GM23338 (cell line): Measurements from ENCODE around the gene PLD6. TPM values are rescaled to one million over a fixed set of nuclear protein-coding genes. Genes with fewer than 3 reads are reported as not detected.

Experiments used
- polyA plus RNA-seq: library from polyadenylated mRNA; unstranded; fragments of >200 nt; fragmentation: Nextera tagmentation; extraction: Ambion mirVana; gene quantifications from 2 replicates; pipeline ENCODE4 v1.2.1, GENCODE V29; 2016
- small RNA-seq: library from RNA; depleted of rRNA; stranded (forward); fragments of <200 nt; gene quantifications from one replicate; pipeline ENCODE3, GENCODE V24; 2014; ENCODE audit warnings: low replicate concordance
- total RNA-seq: library from RNA; depleted of rRNA; stranded (reverse); fragments of >200 nt; shearing (Covaris generic); gene quantifications from 2 replicates; pipeline ENCODE4 v1.2.3, GENCODE V29; 2014; rRNA removed

The PLD6 gene
- total and polyA plus RNA-seq, 2 experiments from 2014 or later: not detected

Small RNA genes lying within 50 kb of the gene (small RNA-seq; reads per million reads assigned to genes)
- not detected for gene RNU6-767P

Other genes starting within 250 kb of the PLD6 start
- not detected in 2 replicates for gene TNFRSF13B, start 234.2 kb downstream of the PLD6 start, total RNA-seq
- gene TNFRSF13B, start 234.2 kb downstream of the PLD6 start, polyA plus RNA-seq: 0.16 and 0.24 TPM in 2 replicates
- gene MPRIP, start 163.9 kb downstream of the PLD6 start, total RNA-seq: 84.6 and 113 TPM in 2 replicates
- gene MPRIP, start 163.9 kb downstream of the PLD6 start, polyA plus RNA-seq: 36.5 and 39.3 TPM in 2 replicates
- gene FLCN, start 30.8 kb upstream of the PLD6 start, total RNA-seq: 35.9 and 36.6 TPM in 2 replicates
- gene FLCN, start 30.8 kb upstream of the PLD6 start, polyA plus RNA-seq: 12.1 and 15.8 TPM in 2 replicates
- gene COPS3, start 74.9 kb upstream of the PLD6 start, total RNA-seq: 121 and 134 TPM in 2 replicates
- 90.9 and 108 TPM in 2 replicates for gene COPS3, start 74.9 kb upstream of the PLD6 start, polyA plus RNA-seq
- gene NT5M, start 97.0 kb upstream of the PLD6 start, total RNA-seq: 10.6 and 14.7 TPM in 2 replicates
- gene NT5M, start 97.0 kb upstream of the PLD6 start, polyA plus RNA-seq: 6.0 and 6.1 TPM in 2 replicates